CD14-positive monocyte (primary cell): ENCODE results near the gene PTPRN2. TPM values are rescaled to one million over a fixed set of nuclear protein-coding genes. Genes with fewer than 3 reads are reported as not detected.

Experiments used
- DNase-seq, 3 donors: peaks; one replicate each; pipeline ENCODE4 v3.0.0-alpha.2; 2011 to 2022
- H2AFZ ChIP-seq: 2 replicates; pipeline ENCODE4 v1.6.0; 2012; ENCODE audit warnings: mild to moderate bottlenecking, low read depth, low read length, inconsistent platforms; ENCODE audit not compliant: insufficient read depth, poor library complexity, severe bottlenecking
- H3K27ac ChIP-seq, 2 donors: 1 replicate in 1 of 2; 2 replicates in 1 of 2; pipeline ENCODE4 v1.5.1; 2012 to 2013; ENCODE audit warnings: low read length in 2 of 2, control low read depth in 1 of 2, inconsistent platforms in 1 of 2, low read depth in 1 of 2, mild to moderate bottlenecking in 1 of 2
- H3K27me3 ChIP-seq, 2 donors: one replicate each; pipeline versions ENCODE4 v1.6.0 to v1.6.1; 2011 to 2013; ENCODE audit warnings: low read length in 2 of 2; ENCODE audit not compliant: control insufficient read depth in 2 of 2, insufficient read depth in 2 of 2
- H3K36me3 ChIP-seq, 2 donors: replicated peaks in 1 of 2; 1 replicate in 1 of 2; 2 replicates in 1 of 2; pipeline versions ENCODE4 v1.5.1 to v1.6.1; 2012 to 2013; ENCODE audit warnings: low read length in 2 of 2, control low read depth in 1 of 2, inconsistent platforms in 1 of 2, mild to moderate bottlenecking in 1 of 2; ENCODE audit not compliant: insufficient read depth in 2 of 2, control insufficient read depth in 1 of 2
- H3K4me1 ChIP-seq, 2 donors: 1 replicate in 1 of 2; 2 replicates in 1 of 2; pipeline versions ENCODE4 v1.5.1 to v1.6.1; 2012 to 2013; ENCODE audit warnings: low read length in 2 of 2, control low read depth in 1 of 2, inconsistent platforms in 1 of 2, mild to moderate bottlenecking in 1 of 2, moderate library complexity in 1 of 2; ENCODE audit not compliant: insufficient read depth in 2 of 2, control insufficient read depth in 1 of 2
- H3K4me2 ChIP-seq: replicated peaks from 2 replicates; pipeline ENCODE3; 2012; ENCODE audit warnings: low read length, moderate library complexity, mild to moderate bottlenecking; ENCODE audit not compliant: poor library complexity, severe bottlenecking; ENCODE audit errors: extremely low read depth
- H3K4me3 ChIP-seq, 3 experiments: fragments of 200-600 bp in 1 of 3; sonication (generic) in 1 of 3; replicated peaks in 1 of 3; 1 replicate in 2 of 3; 2 replicates in 1 of 3; pipeline ENCODE4 v1.5.1; 2011 to 2013; ENCODE audit warnings: low read length in 3 of 3, mild to moderate bottlenecking in 3 of 3, control low read depth in 2 of 3, low read depth in 2 of 3, inconsistent platforms in 1 of 3, moderate library complexity in 1 of 3
- H3K79me2 ChIP-seq: 2 replicates; pipeline ENCODE4 v1.6.0; 2012; ENCODE audit warnings: mild to moderate bottlenecking, control low read depth, inconsistent platforms, low read length, moderate library complexity; ENCODE audit not compliant: insufficient read depth
- H3K9ac ChIP-seq: 2 replicates; pipeline ENCODE4 v1.6.0; 2017; ENCODE audit warnings: low read length, mild to moderate bottlenecking; ENCODE audit not compliant: insufficient read depth, poor library complexity, severe bottlenecking
- H3K9me3 ChIP-seq, 2 donors: replicated peaks in 1 of 2; 1 replicate in 1 of 2; 2 replicates in 1 of 2; pipeline versions ENCODE4 v1.5.1 to v1.6.1; 2012 to 2013; ENCODE audit warnings: low read length in 2 of 2, control low read depth in 1 of 2; ENCODE audit not compliant: control insufficient read depth in 1 of 2, insufficient read depth in 1 of 2
- H4K20me1 ChIP-seq: 2 replicates; pipeline ENCODE4 v1.6.0; 2012; ENCODE audit warnings: mild to moderate bottlenecking, low read length, control low read depth, moderate library complexity; ENCODE audit not compliant: insufficient read depth
- H3K27ac Mint-ChIP-seq, 7 donors: one replicate each; pipeline ENCODE4 v1.8.0; 2020; ENCODE audit warnings: mild to moderate bottlenecking in 7 of 7, mixed read lengths in 7 of 7, moderate library complexity in 6 of 7, inconsistent platforms in 2 of 7
- H3K27me3 Mint-ChIP-seq, 3 donors: one replicate each; pipeline ENCODE4 v1.8.0; 2021 to 2022; ENCODE audit warnings: low read depth in 3 of 3, mild to moderate bottlenecking in 3 of 3, mixed read lengths in 3 of 3, moderate library complexity in 3 of 3, inconsistent platforms in 1 of 3
- H3K36me3 Mint-ChIP-seq, 2 donors: one replicate each; pipeline ENCODE4 v1.8.0; 2020; ENCODE audit warnings: mixed read lengths in 2 of 2, inconsistent platforms in 1 of 2, mild to moderate bottlenecking in 1 of 2
- H3K4me1 Mint-ChIP-seq: one replicate; pipeline ENCODE4 v1.8.0; 2020; ENCODE audit warnings: mild to moderate bottlenecking, mixed read lengths
- H3K4me3 Mint-ChIP-seq, 2 donors: one replicate each; pipeline ENCODE4 v1.8.0; 2020; ENCODE audit warnings: mild to moderate bottlenecking in 2 of 2, mixed read lengths in 2 of 2, moderate library complexity in 1 of 2
- H3K9me3 Mint-ChIP-seq, 7 donors: one replicate each; pipeline ENCODE4 v1.8.0; 2020 to 2022; ENCODE audit warnings: mixed read lengths in 7 of 7, mild to moderate bottlenecking in 6 of 7, moderate library complexity in 6 of 7, inconsistent platforms in 2 of 7
- CTCF ChIP-seq: fragments of 200-600 bp; IDR thresholded peaks from one replicate; pipeline ENCODE4 v1.8.0; 2022; ENCODE audit warnings: antibody characterized with exemption, mild to moderate bottlenecking
- WGBS: methylation state at CpG from one replicate; pipeline ENCODE4 v1.1.5; 2013; ENCODE audit warnings: missing lambda C conversion rate; ENCODE audit not compliant: insufficient coverage; 5-methylcytosine and 5-hydroxymethylcytosine counted together
- intact Hi-C, 2 donors: fragments of 100-400 bp; cut with micrococcal nuclease; formaldehyde crosslinking; loops; one replicate each; pipeline versions ENCODE4 v1.15.0 to v1.15.1; 2023
- polyA plus RNA-seq, 3 donors: library from polyadenylated mRNA; depleted of rRNA in 1 of 3; unstranded in 2 of 3; stranded (reverse) in 1 of 3; fragments of 300-500 nt in 2 of 3; fragments of >200 nt in 1 of 3; fragmentation: Illumina TruSeq in 2 of 3; gene quantifications; 1 replicate in 2 of 3; 2 replicates in 1 of 3; pipeline ENCODE4 v1.2.3, GENCODE V29; 2012 to 2021

Gene PTPRN2
- polyA plus RNA-seq, 3 donors, result 0.25 to 1.4 (median 0.97) TPM

- Histone ChIP-seq H3K9ac (no peak overlapping the region), H3K79me2 (no peaks in the 10 kb centered on the region), H3K27me3 (no peaks in the 10 kb centered on the region), H3K4me3 (no peak overlapping the region), H3K27ac (no peak overlapping the region), H3K4me2 (no peak overlapping the region), H4K20me1 (no peaks in the 10 kb centered on the region), H2AFZ (no peak overlapping the region), H3K9me3 (no peaks in the 10 kb centered on the region), H3K36me3 (no peaks in the 10 kb centered on the region), H3K4me1 (no peaks in the 10 kb centered on the region)
- WGBS, result 83% methylated on average over 11 of the region's 18 CpGs
- H3K27ac Mint-ChIP-seq, result no peak overlapping the region
- DNase-seq, result no peak
- H3K4me3 Mint-ChIP-seq, result no peak overlapping the region
- intact Hi-C loops, result no loop called here
- TF ChIP-seq CTCF, result no peak
- H3K9me3 Mint-ChIP-seq, result peaks cover 0 to 2% (median 2%) of the 10 kb centered on the region in 7 donors
- H3K27me3 Mint-ChIP-seq, result peaks cover 2 to 3% (median 2%) of the 10 kb centered on the region in 3 donors
- H3K36me3 Mint-ChIP-seq, result no peaks in the 10 kb centered on the region
- H3K4me1 Mint-ChIP-seq, result no peaks in the 10 kb centered on the region
These were observed 214.0 kb downstream of the PTPRN2 start for GRCh38 chr7:158373476-158374133.

GRCh38 chr7:158372400-158373342 lies 215.0 kb downstream of the PTPRN2 start:
- intact Hi-C loops, result no loop called here

More at GRCh38 chr7:158372400-158373342, 215.0 kb downstream of the PTPRN2 start:
- no peaks in the 10 kb centered on the region for H3K4me1 ChIP-seq
- H3K36me3 ChIP-seq, result no peaks in the 10 kb centered on the region
- Mint-ChIP-seq H3K4me3 (no peak overlapping the region), H3K9me3 (peaks cover 0 to 5% (median 2%) of the 10 kb centered on the region in 7 donors), H3K36me3 (no peaks in the 10 kb centered on the region), H3K4me1 (no peaks in the 10 kb centered on the region), H3K27ac (no peak overlapping the region), H3K27me3 (peaks cover 2 to 3% (median 2%) of the 10 kb centered on the region in 3 donors)
- no peak overlapping the region for H3K4me3 ChIP-seq
- H3K27me3 ChIP-seq, result no peaks in the 10 kb centered on the region
- no peak for TF ChIP-seq CTCF
- no peaks in the 10 kb centered on the region for H3K79me2 ChIP-seq
- no peak overlapping the region for H3K4me2 ChIP-seq
- H4K20me1 ChIP-seq, result no peaks in the 10 kb centered on the region
- DNase-seq, result no peak
- H3K9ac ChIP-seq, result no peak overlapping the region
- no peak overlapping the region for H2AFZ ChIP-seq
- H3K27ac ChIP-seq, result no peak overlapping the region
- no peaks in the 10 kb centered on the region for H3K9me3 ChIP-seq
- 80% methylated on average over 22 of the region's 23 CpGs for WGBS
